GM19043 (cell line): ENCODE measurements around the gene P2RY6.
"Not testable (repeated sequence)": the region's sequence is repeated elsewhere in the genome, so short reads cannot be mapped to it uniquely, and the experiment has no call there.

Experiments used
- ATAC-seq: cut with Tn5 transposase; IDR thresholded peaks from one replicate; pipeline ENCODE4 v1.9.1; 2021; ENCODE audit warnings: low read depth; ENCODE audit not compliant: unreplicated experiment

P2RY6 gene, protein sequence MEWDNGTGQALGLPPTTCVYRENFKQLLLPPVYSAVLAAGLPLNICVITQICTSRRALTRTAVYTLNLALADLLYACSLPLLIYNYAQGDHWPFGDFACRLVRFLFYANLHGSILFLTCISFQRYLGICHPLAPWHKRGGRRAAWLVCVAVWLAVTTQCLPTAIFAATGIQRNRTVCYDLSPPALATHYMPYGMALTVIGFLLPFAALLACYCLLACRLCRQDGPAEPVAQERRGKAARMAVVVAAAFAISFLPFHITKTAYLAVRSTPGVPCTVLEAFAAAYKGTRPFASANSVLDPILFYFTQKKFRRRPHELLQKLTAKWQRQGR

DNA sequence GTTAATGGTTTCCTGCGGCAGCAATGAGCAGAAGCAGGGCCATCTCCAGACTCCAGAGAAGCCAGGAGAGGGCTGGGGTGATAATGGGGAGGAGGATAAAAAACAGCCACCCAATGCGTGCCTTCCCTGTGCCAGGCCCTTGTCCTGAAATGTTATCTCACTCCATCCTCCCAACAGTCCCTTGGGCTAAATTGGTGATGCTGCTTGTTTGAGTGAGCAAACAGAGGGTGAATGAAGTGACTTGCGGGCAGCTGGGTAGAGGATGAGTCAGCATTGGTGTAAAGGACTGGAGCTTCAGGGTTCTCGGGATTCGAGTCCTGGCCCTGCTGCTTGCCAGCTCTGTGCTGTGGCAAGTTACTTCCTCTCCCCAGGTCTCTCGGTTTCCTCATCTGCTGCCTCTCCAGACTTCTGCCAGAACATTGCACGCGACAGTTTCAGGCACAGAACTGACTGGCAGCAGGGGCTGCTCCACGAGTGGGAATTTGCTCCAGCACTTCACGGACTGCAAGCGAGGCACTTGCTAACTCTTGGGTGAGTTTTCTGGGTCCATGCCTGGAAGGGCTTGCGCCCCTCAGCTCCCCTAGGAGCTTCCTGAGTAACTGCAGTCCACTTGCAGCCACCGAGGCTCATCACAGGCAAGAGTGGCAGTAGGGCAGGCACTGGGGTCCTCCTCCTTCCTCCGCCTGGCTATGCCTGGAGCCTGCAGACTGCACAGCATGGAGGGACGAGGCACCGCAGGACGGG, at the start of gene P2RY6:
TSS of gene P2RY6 (plus strand) at position 403 of the 744 bp plus-strand sequence. CDS start 24,181 bp downstream, outside the sequence.
- no peak for ATAC-seq

DNA sequence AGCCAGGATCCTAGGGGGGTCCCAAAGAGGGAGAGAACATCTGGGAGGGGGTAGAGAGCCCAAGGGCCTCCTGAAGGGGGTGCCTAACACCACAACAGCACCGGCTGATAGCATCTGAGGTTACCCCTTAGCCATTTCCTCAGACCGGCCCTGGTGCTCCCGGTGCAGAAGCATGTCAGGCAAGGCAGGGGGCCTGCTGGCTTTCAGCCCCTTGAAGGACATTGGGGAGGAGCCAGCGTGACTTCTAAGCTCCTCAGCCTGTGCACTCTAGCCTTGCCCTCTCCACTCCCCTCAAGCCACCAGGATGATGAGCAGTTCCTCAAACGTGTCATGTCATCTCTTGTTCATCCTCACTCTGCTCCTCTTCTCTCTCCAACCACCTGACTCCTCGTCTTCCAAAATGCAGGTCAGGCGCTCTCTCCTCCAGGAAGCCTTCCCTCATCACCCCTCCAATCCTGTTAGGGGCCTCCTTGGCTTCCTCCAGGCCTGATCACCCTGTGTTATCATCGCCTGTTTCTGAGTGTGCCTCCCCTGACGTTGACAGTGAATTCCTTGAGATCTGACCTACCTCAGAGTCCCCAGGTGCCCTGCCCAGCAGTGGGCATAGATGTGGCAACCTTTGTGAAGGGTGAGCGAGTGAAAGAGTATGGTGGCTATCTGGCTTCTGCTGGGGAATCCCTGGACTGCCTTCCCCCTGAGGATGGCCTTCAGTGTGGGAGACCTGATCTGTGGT, 48.0 kb upstream of the P2RY6 start:
- ATAC-seq = no peak

DNA sequence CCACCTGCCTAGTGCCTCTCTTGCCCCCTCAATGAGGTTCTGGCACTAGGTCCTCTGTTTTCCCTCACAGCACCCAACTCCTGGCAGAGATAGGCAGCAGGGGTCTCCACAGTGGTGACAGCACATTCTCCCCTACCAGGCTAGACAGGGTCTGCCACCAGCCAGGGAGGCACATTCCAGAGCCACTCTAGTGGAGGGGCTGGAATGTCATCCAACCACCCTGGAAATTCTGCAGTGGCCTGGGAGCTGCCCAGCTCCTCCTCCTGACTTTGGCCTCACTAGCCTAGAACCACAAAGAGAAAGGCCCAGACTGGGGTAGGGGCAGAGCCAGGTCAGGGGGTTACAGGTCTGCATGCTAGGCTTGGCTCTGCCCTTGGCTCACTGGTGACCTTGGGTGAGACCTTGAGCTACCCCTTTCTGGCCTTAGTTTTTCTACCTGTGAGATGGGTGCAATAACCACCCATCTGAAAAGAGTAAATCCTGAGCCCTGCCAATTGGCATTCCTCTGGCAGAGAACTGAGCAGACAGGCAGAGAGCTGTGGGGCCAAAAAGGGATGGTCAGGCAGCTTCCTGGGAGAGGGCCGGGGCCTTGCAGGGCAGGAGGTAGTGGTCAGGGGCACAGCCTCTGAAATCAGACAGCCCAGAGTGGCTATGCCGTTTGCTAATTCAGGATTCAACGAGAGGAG, 47.0 kb upstream of the P2RY6 start:
- no peak for ATAC-seq

DNA sequence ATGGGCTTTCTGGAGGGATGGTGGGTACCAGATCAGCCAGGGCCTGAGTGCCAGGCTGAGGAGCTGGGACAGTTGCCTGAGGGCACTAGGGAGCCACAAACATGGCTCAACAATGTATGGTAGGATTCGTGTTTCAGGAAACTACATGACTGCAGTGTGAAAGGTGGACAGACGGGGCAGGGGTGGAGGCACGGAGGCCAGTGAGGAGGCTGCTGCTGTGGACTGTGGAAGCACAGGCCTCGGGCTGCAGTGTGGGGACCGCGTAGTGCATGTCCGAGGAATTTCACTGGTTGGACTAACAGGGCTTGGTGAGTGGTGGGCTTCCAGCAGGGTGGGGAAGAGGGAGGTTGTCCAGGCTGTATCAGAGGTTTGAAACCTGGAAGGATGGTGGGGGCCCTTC, 46.3 kb upstream of the P2RY6 start:
- no peak for ATAC-seq

DNA sequence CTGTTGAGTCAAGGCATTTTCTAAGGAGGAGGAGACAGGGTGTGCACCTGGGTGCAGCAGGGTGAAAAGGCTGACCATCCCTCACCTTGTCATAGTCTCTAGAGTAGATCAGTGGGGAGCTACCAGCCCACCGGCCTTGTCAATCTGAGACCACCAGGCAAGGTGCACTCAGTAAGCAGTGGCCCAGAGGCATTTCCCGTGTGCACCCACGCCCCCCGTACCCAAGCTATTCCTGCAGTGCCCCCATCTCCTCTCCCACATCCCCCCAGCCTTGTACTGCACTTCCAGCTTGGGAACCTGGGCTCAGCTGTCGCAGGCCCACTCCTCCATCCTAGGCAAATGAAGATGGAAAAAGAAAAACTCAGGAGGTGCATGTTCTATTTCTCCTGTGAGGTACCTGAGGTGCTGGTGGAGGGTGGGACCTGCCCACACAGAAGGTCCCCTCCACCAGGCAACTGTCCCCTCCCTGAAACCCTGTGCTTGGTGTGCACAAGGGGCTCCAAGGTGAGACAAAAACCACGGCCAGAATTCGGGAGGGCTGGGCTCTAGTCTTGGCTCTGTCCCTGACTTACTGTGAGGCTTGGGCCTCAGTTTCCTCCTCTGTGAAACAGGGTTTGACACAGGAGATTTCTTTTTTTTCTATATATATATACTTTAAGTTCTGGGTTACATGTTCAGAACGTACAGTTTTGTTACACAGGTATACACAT, 45.7 kb upstream of the P2RY6 start:
- no peak for ATAC-seq

DNA sequence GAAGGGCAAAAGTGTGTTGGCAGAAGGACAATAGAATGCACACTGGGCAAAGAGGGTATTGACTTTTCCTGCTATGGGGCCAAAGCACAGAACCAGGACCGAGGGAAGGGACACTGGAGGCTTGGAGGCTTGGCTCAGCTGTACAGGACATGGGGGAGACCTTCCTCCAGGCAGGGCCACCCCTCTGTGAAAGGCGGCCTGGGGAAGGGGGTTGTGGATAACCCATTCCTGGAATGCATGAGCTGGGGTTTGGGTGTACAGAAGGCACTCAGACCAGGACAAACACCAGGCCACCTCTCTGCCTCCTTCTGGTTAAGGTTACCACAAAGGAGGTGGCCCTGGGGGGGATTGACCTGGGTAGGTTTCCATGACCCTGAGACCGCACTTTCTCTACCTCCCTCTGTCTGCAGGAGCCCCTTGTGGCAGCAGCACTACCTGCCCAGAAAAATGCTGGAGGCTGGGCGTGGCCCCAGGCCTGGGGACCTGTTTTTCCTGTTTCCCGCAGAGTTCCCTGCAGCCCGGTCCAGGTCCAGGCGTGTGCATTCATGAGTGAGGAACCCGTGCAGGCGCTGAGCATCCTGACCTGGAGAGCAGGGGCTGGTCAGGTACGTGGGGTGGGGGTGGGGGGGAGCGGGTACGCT, 44.4 kb upstream of the P2RY6 start:
- ATAC-seq = no peak

DNA sequence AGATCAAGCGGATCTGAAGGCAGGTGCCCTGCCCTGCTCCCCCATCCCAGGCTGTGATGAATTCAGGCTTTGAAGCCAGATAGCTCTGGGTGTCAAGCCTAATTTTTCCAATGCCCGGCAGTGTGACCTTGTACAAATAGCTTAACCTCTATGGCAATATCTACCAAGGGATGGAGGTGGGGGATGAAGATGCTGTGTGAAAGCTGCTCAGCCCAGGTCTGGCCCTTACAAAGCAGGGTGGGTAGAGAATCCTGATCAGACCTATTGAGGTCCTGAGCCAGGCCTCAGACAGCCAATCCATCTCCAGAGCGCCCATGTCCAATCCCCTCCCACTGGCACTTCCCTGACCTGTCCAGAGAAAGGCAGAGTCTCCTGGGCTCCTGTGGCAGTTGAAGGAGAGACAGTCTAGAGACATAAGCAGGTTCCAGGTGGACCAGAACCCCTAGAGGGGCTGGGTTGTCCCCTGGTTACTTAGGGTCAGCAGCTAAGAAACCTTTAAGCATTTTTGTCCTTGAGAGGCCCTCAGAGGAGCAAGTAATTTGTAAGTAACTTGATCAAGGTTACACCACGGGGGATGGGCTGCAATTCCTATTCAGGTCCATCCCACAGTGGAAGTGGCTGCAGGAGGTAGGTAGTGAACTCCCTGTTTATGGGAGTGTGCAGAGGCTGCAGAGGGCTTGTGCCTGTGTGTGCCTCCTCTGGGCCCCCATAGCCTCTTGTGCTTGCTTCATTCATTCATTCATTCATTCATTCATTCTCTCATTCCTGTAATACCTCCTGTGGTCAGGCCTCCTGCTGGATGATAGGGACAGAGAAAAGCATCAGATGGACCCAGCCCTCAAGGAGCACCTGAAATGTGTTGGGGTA, 43.6 kb upstream of the P2RY6 start:
- no peak for ATAC-seq

DNA sequence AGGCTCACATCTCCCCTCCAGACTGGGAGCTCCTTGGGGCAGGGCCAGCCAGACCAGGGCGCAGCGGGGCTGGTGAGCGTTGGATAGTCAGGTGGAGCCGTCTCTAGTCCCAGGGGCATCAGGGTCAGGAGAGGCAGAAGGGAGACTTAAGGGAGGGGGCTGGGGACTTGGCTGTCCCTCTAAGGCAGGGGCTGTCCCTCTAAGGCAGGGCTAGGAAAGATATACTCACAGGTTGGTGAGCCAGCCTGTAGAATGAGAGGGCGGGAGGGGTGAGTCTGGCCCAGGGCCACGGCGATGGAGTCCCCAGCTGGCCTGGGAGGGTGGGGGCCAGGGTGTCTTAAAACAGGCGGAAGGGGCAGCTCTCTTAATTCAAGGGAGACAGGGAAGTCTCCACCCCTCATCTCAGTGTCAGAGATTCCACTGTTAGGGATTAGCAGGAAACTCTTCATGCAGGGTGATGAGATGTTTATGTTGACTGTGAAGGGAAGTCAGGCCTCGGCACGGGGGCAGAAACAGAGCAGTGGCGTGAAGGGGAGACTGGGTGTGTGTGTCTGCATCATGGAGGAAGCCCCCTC, 42.7 kb upstream of the P2RY6 start:
- ATAC-seq = no peak

DNA sequence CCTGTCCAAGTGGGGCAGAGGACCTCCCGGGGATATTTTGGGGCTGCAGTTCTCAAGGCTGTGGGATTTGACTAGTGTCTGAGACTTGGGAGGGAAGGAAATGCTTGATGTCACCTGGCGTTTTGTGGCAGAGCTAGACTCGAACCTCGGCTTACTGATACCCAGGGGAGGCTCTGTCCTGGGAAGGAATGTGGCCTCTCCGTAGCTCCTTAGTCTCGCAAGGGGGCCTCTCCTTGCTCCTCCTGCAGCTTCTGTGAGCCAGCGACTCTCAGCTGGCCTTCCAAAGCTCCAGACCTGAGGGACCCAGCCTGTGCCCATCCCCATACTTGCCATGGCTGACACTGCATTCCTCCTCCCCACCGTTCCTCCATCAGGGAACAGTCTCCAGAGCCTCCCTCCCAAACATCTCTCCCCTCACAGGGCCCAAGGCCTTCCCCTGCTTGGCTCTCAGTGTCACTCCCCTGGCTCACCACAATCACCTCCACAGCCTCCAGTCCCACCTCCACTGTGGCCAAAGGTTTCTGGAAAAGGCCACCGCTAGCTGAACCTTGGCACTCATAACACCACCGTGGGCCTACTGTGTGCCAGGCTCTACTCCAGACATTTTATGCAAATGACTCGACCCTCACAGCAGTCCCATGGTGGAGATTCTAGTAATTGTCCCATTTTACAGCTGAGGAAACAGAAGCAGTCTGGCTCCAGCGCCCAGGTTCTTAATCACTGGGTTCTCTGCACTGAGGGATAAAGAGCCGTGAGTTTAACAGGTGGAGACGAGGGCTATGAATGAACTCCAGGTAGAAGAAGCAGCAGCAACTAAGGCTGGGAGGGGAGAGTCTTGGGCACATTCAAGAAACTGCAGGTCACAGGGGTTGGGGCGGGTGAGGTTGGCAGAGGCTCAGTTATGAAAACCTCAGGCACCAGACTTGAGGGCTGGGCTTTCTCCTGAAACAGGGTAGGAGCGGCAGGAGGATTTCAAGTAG, 42.0 kb upstream of the P2RY6 start:
- ATAC-seq = no peak

DNA sequence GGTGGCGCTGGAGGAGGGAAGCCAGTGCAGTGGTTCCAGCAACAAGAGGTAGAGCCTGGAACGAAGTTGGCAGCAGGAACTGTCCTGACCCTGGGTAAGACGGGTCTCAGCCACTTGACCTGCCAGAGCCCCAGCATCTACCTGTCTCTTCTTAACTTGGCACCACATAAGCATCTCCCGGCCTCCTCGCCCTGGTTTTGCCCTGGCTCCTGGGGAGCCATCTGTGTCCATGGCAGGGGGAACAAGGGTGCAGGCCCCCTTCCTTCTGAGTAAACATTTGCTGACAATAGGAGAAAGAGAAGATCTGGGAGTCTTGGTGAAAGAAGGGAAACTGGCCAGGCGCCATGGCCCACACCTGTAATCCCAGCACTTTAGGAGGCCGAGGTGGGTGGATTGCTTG, 41.2 kb upstream of the P2RY6 start:
- no peak for ATAC-seq

DNA sequence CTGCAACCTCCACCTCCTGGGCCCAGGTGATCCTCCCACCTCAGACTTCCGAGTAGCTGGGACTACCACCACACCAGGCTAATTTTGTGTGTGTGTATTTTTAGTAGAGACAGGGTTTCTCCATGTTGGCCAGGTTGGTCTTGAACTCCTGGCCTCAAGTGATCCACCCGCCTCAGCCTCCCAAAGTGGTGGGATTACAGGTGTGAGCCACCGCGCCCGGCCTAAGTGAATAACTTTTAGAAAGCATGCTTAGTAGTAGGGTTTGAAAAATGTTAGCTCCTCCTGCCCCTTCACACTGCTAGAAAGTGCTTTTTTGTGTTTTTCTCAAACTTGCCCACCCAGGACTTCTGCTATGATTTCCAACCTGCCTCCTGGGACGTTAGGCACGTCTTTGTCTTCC, 39.7 kb upstream of the P2RY6 start:
- not testable (repeated sequence) for ATAC-seq

DNA sequence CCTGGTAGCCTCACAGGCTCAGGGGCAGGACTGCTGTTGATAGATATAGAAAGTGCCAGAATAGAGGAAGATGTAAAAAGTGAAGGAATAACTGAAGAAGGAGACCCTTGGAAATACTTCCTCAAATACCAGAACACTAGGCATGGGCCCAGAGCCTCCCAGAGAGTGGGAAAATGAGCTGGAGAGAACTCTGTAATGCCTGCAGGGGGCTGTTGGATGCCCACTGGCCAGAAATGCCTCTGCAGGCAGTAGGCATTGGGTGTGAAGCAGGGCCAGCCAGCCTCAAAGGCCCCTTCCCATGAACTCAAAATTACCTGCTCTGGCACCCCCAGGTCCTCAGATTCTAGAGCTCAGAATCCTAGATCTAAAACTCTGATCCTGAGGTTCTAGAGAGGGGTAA, 38.9 kb upstream of the P2RY6 start:
- no peak for ATAC-seq

DNA sequence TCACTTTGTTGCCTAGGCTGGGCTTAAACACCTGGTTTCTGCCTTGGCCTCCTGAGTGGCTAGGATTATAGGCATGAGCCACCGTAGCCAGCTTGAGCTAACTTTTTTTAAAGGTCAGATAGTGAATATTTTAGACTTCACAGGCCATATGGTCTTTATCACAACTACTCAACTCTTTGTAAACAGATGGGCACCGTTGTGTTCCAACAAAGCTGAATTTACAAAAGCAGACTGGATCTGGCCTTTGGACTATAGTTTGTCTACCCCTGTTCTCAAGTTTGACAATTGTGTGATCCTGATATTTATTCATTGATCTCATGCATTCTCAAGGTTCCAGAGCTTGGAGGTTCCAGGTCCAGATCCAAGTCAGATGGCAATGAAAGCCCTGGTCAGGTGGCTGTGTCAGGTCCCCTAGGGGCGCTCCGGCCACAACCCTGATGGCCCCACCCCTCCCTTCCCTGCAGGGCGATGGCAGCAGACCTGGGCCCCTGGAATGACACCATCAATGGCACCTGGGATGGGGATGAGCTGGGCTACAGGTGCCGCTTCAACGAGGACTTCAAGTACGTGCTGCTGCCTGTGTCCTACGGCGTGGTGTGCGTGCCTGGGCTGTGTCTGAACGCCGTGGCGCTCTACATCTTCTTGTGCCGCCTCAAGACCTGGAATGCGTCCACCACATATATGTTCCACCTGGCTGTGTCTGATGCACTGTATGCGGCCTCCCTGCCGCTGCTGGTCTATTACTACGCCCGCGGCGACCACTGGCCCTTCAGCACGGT, 38.3 kb upstream of the P2RY6 start:
- no peak for ATAC-seq

DNA sequence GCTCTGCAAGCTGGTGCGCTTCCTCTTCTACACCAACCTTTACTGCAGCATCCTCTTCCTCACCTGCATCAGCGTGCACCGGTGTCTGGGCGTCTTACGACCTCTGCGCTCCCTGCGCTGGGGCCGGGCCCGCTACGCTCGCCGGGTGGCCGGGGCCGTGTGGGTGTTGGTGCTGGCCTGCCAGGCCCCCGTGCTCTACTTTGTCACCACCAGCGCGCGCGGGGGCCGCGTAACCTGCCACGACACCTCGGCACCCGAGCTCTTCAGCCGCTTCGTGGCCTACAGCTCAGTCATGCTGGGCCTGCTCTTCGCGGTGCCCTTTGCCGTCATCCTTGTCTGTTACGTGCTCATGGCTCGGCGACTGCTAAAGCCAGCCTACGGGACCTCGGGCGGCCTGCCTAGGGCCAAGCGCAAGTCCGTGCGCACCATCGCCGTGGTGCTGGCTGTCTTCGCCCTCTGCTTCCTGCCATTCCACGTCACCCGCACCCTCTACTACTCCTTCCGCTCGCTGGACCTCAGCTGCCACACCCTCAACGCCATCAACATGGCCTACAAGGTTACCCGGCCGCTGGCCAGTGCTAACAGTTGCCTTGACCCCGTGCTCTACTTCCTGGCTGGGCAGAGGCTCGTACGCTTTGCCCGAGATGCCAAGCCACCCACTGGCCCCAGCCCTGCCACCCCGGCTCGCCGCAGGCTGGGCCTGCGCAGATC, 37.5 kb upstream of the P2RY6 start:
- ATAC-seq = no peak

DNA sequence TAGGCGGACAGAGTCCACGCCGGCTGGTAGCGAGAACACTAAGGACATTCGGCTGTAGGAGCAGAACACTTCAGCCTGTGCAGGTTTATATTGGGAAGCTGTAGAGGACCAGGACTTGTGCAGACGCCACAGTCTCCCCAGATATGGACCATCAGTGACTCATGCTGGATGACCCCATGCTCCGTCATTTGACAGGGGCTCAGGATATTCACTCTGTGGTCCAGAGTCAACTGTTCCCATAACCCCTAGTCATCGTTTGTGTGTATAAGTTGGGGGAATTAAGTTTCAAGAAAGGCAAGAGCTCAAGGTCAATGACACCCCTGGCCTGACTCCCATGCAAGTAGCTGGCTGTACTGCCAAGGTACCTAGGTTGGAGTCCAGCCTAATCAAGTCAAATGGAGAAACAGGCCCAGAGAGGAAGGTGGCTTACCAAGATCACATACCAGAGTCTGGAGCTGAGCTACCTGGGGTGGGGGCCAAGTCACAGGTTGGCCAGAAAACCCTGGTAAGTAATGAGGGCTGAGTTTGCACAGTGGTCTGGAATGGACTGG, 36.8 kb upstream of the P2RY6 start:
- no peak for ATAC-seq
